AML-193 (cell line): ENCODE measurements around the gene NXPE4.

Experiments
- DNase-seq, 2 experiments: peaks; one replicate each; lab custom pipeline; 2025; lab: John Stamatoyannopoulos, UW

The NXPE4 gene

GRCh38 chr11:114559425-114560310 lies 35.9 kb downstream of the NXPE4 start, which contains the start of gene NXPE1:
NXPE1 (minus strand) TSS chr11:114559881; CDS start chr11:114551201, 8,680 bp downstream.
- DNase-seq = no peak

- no peak for DNase-seq
Measured at GRCh38 chr11:114556135-114556534, 39.5 kb downstream of the NXPE4 start.

- DNase-seq = no peak
Measured at GRCh38 chr11:114553642-114554041, 41.9 kb downstream of the NXPE4 start.

- DNase-seq = no peak
Measured at GRCh38 chr11:114551060-114551459, 44.5 kb downstream of the NXPE4 start.

- DNase-seq = no peak
Measured at GRCh38 chr11:114525682-114526081, 69.9 kb downstream of the NXPE4 start.

- no peak for DNase-seq
Measured at GRCh38 chr11:114524122-114524521, 71.5 kb downstream of the NXPE4 start.

GRCh38 chr11:114522818-114523217 lies 72.8 kb downstream of the NXPE4 start:
- no peak for DNase-seq
